ENCODE results near the gene INPP5B. TPM values are rescaled to one million over a fixed set of nuclear protein-coding genes. Genes with fewer than 3 reads are reported as not detected.

The INPP5B gene
- total RNA-seq, 1 experiment from 2014 or later, result 18.8 TPM

GRCh38 chr1:37954316-37954971 is 7.6 kb upstream of the INPP5B start:
- Histone ChIP-seq H3K4me1 (no peaks in the 10 kb centered on the region), H3K9me3 (no peaks in the 10 kb centered on the region), H3K36me3 (ENCODE audit: control insufficient read depth, insufficient read depth, low read length) (no peaks in the 10 kb centered on the region), H3K4me3 (ENCODE audit: low read depth, low read length) (no peak overlapping the region), H3K27me3 (replicated peaks; ENCODE audit: control insufficient read depth, insufficient read depth, low read length) (no peaks in the 10 kb centered on the region)
- Mint-ChIP-seq H3K27ac (ENCODE audit: unreplicated experiment) (no peak overlapping the region), H3K27me3 (ENCODE audit: insufficient read depth, unreplicated experiment) (no peaks in the 10 kb centered on the region), H3K9me3 (ENCODE audit: unreplicated experiment) (no peaks in the 10 kb centered on the region), H3K4me1 (ENCODE audit: low read depth, unreplicated experiment) (no peaks in the 10 kb centered on the region), H3K4me3 (ENCODE audit: unreplicated experiment) (no peak overlapping the region), H3K36me3 (ENCODE audit: insufficient read depth, unreplicated experiment) (peaks cover 7% of the 10 kb centered on the region)
- BruUV-seq (replicated peaks), result no TSS peak
- no peak for DNase-seq
- TF ChIP-seq, protein P1, sequence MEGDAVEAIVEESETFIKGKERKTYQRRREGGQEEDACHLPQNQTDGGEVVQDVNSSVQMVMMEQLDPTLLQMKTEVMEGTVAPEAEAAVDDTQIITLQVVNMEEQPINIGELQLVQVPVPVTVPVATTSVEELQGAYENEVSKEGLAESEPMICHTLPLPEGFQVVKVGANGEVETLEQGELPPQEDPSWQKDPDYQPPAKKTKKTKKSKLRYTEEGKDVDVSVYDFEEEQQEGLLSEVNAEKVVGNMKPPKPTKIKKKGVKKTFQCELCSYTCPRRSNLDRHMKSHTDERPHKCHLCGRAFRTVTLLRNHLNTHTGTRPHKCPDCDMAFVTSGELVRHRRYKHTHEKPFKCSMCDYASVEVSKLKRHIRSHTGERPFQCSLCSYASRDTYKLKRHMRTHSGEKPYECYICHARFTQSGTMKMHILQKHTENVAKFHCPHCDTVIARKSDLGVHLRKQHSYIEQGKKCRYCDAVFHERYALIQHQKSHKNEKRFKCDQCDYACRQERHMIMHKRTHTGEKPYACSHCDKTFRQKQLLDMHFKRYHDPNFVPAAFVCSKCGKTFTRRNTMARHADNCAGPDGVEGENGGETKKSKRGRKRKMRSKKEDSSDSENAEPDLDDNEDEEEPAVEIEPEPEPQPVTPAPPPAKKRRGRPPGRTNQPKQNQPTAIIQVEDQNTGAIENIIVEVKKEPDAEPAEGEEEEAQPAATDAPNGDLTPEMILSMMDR (IDR thresholded peaks at IDR 0.05; ENCODE audit: insufficient read depth in 1 of 2, low read depth in 1 of 2, low read length in 1 of 2, severe bottlenecking in 1 of 2, unreplicated experiment in 1 of 2), result no peak
- intact Hi-C loops (cut with micrococcal nuclease; ENCODE audit: unreplicated experiment), result no loop called here
- ChIA-PET POLR2A (no interaction called here), CTCF (no interaction called here)

GRCh38 chr1:37952738-37953137 is 5.9 kb upstream of the INPP5B start:
- no peaks in the 10 kb centered on the region for H3K27me3 ChIP-seq (replicated peaks; ENCODE audit: control insufficient read depth, insufficient read depth, low read length)
- Mint-ChIP-seq H3K27ac (ENCODE audit: unreplicated experiment) (no peak overlapping the region), H3K4me3 (ENCODE audit: unreplicated experiment) (no peak overlapping the region), H3K4me1 (ENCODE audit: low read depth, unreplicated experiment) (no peaks in the 10 kb centered on the region), H3K27me3 (ENCODE audit: insufficient read depth, unreplicated experiment) (no peaks in the 10 kb centered on the region), H3K36me3 (ENCODE audit: insufficient read depth, unreplicated experiment) (peaks cover 7% of the 10 kb centered on the region), H3K9me3 (ENCODE audit: unreplicated experiment) (no peaks in the 10 kb centered on the region)
- no peak overlapping the region for H3K4me3 ChIP-seq (ENCODE audit: low read depth, low read length)
- no peaks in the 10 kb centered on the region for H3K9me3 ChIP-seq
- no peaks in the 10 kb centered on the region for H3K4me1 ChIP-seq
- no peaks in the 10 kb centered on the region for H3K36me3 ChIP-seq (ENCODE audit: control insufficient read depth, insufficient read depth, low read length)
- TF ChIP-seq, protein P1 (IDR thresholded peaks at IDR 0.05; ENCODE audit: insufficient read depth in 1 of 2, low read depth in 1 of 2, low read length in 1 of 2, severe bottlenecking in 1 of 2, unreplicated experiment in 1 of 2), result no peak
- intact Hi-C loops (cut with micrococcal nuclease; ENCODE audit: unreplicated experiment), result no loop called here
- ChIA-PET CTCF (no interaction called here), POLR2A (no interaction called here)
- no peak for DNase-seq
- no TSS peak for BruUV-seq (replicated peaks)

GRCh38 chr1:37951783-37952624 is 5.2 kb upstream of the INPP5B start:
- H3K27me3 ChIP-seq (replicated peaks; ENCODE audit: control insufficient read depth, insufficient read depth, low read length), result no peaks in the 10 kb centered on the region
- BruUV-seq (replicated peaks), result no TSS peak
- Mint-ChIP-seq H3K9me3 (ENCODE audit: unreplicated experiment) (no peaks in the 10 kb centered on the region), H3K27ac (ENCODE audit: unreplicated experiment) (no peak overlapping the region), H3K36me3 (ENCODE audit: insufficient read depth, unreplicated experiment) (peaks cover 7% of the 10 kb centered on the region), H3K27me3 (ENCODE audit: insufficient read depth, unreplicated experiment) (no peaks in the 10 kb centered on the region), H3K4me1 (ENCODE audit: low read depth, unreplicated experiment) (no peaks in the 10 kb centered on the region), H3K4me3 (ENCODE audit: unreplicated experiment) (no peak overlapping the region)
- H3K4me1 ChIP-seq, result no peaks in the 10 kb centered on the region
- no peak overlapping the region for H3K4me3 ChIP-seq (ENCODE audit: low read depth, low read length)
- POLR2A ChIA-PET, result no interaction called here
- no peaks in the 10 kb centered on the region for H3K36me3 ChIP-seq (ENCODE audit: control insufficient read depth, insufficient read depth, low read length)
- H3K9me3 ChIP-seq, result no peaks in the 10 kb centered on the region
- DNase-seq, result no peak
- intact Hi-C loops (cut with micrococcal nuclease; ENCODE audit: unreplicated experiment), result no loop called here
- TF ChIP-seq, protein P1 (IDR thresholded peaks at IDR 0.05; ENCODE audit: insufficient read depth in 1 of 2, low read depth in 1 of 2, low read length in 1 of 2, severe bottlenecking in 1 of 2, unreplicated experiment in 1 of 2), result no peak
- CTCF ChIA-PET, result no interaction called here
